HG03066 (cell line): ENCODE measurements around the gene SORCS2.

ENCODE experiments used
- ATAC-seq: cut with Tn5 transposase; IDR thresholded peaks from one replicate; pipeline ENCODE4 v1.9.1; 2021; ENCODE audit warnings: low read depth; ENCODE audit not compliant: unreplicated experiment

SORCS2 gene

GRCh38 chr4:7362862-7363430 is 170.6 kb downstream of the SORCS2 start:
- no peak for ATAC-seq

- no peak for ATAC-seq
Measured at GRCh38 chr4:7364979-7365378, 172.6 kb downstream of the SORCS2 start.

GRCh38 chr4:7365462-7366179 is 173.3 kb downstream of the SORCS2 start:
- ATAC-seq, result no peak

GRCh38 chr4:7366180-7366945 is 174.0 kb downstream of the SORCS2 start:
- ATAC-seq, result no peak

- no peak for ATAC-seq
Measured at GRCh38 chr4:7366954-7367353, 174.6 kb downstream of the SORCS2 start.

GRCh38 chr4:7367406-7367805 is 175.1 kb downstream of the SORCS2 start:
- no peak for ATAC-seq

GRCh38 chr4:7367864-7368277 is 175.5 kb downstream of the SORCS2 start:
- no peak for ATAC-seq

GRCh38 chr4:7368296-7368695 is 176.0 kb downstream of the SORCS2 start:
- no peak for ATAC-seq

GRCh38 chr4:7369511-7369910 is 177.2 kb downstream of the SORCS2 start:
- ATAC-seq, result no peak

- no peak for ATAC-seq
Measured at GRCh38 chr4:7370038-7370437, 177.7 kb downstream of the SORCS2 start.

GRCh38 chr4:7371210-7371941 is 179.0 kb downstream of the SORCS2 start:
- ATAC-seq, result no peak

- no peak for ATAC-seq
Measured at GRCh38 chr4:7372673-7373072, 180.3 kb downstream of the SORCS2 start.

- ATAC-seq, result no peak
Measured at GRCh38 chr4:7374571-7374970, 182.2 kb downstream of the SORCS2 start.

GRCh38 chr4:7375427-7375826 is 183.1 kb downstream of the SORCS2 start:
- no peak for ATAC-seq

GRCh38 chr4:7377223-7377865 is 185.0 kb downstream of the SORCS2 start:
- ATAC-seq, result no peak

- no peak for ATAC-seq
Measured at GRCh38 chr4:7379186-7379585, 186.8 kb downstream of the SORCS2 start.

- ATAC-seq, result no peak
Measured at GRCh38 chr4:7379719-7380118, 187.4 kb downstream of the SORCS2 start.

- ATAC-seq, result no peak
Measured at GRCh38 chr4:7381221-7381889, 189.0 kb downstream of the SORCS2 start.

GRCh38 chr4:7381890-7382633 is 189.7 kb downstream of the SORCS2 start:
- ATAC-seq, result no peak
